Measurements from ENCODE around the gene TANC1. TPM values are rescaled to one million over a fixed set of nuclear protein-coding genes. Genes with fewer than 3 reads are reported as not detected.

TANC1 gene
- total RNA-seq, 2 donors from 2014 or later: 35.1 to 44.5 TPM

DNA sequence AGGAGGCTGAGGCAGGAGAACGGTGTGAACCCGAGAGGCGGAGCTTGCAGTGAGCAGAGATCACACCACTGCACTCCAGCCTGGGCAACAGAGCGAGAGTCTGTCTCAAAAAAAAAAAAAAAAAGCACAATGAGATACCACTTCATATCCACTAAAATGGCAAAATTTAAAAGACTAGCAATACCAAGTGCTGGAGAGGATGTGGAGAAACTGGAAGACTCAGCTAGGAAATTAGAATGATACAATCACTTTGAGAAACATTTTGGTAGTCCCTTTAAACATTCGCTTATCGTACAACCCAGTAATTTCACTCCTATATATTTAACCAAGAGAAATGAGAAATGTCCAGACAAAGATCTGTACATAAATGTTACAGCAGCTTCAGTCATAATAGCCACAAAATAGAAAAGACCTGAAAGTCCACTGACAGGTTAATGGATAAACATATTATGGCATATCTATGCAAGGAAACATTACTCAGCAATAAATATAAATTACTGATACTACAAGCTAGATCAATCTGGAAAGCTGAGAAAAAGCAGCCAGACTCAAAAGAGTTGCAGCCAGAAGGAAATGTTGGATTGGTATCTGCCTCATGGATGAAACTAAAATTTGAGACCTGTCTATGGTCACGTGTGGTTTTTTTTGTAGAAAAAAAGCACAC lies 278.0 kb downstream of the TANC1 start:
- DNase-seq (ENCODE audit: low spot score): no peak
- intact Hi-C loops (cut with DNase I): no loop called here

DNA sequence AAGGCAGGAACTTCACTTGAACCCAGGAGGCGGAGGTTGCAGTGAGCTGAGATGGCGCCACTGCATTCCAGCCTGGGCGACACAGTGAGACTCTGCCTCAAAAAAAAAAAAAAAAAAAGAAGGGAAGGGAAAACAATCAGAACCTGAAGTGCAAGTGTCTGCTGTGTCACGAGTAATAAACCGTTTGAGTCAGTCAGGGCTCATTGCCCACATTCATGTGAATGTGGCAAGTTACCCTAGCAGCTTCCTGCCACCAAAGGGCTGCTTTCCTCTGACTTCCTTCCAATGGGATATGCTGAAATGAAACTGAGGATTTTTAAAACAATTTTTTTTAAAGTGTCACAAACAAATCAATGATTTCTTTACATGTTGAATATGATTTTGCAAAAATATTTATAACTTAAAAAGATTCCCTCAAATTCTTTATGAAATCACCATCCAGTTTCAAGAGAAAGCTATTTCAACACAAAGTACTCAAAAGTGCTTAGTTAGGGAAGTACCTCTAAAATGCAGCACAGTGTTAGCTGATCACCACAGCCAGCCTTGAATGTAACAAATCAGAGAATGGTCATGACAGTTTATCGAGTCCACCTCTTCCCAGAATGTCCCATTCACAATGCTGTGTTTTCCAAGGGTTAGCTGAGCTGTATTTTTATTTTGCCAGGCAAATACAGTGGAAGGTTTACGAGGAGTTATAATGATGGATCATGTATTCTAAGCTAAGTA lies 281.7 kb downstream of the TANC1 start:
- intact Hi-C loops (cut with DNase I): no loop called here
- DNase-seq (ENCODE audit: low spot score): no peak

DNA sequence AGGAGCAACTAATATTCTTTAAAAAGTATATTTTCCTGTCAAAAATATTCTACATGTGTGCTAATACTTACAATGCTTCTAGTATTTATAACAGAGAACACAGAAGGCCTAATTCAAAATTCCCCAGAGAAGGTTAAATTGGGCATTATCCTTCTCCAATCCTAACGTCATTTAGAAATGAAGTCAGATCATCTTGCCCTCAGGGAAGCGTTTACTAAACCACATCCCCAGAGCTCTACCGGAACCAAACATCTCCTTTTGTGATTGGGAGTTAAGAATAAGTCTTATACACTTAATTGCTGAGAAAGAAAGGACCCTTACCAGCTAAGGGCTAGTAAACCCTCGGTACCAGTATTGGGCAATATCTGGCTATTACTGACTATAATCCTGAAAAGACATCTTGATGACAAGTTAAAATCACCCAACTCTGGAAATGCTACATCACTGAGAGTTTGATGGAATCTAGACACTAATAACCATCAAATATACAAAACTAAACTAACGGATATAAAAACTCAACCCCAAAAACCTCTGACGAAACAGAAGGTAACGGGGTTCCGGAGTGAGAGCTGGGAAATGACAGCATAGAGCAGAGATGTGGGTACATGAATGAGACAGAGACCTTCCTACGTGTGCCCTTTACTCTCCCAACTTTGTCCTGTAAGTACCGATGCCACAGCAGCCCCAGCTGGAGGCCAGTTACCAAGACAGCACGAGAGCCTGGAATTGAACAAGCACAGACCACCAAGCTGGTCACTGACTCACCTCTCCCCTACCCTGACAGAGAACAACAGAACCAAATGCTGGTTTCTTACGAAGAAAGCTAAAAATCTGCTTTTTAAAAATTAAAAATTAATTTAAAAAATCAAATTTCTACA lies 283.1 kb downstream of the TANC1 start:
- no peak for DNase-seq (ENCODE audit: low spot score)
- intact Hi-C loops (cut with DNase I): no loop called here

DNA sequence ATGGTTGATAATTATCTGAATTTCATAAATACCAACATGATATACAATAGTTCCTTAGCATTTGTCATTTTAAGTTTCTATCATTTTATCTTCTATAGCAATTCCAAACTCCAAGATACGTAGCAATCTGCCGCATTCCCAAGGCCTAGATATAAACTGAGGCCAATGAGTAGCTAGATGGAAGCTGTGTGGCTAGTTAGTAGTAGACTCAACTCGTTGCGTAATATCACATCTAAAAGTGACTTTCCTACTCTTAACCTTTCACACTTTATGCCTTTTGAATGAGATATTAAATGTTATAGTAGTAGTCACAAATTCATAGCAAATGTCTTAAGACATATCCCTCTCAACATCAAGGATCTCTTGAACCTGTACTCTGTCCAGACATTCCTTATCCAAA lies 284.5 kb downstream of the TANC1 start:
- no peak for DNase-seq (ENCODE audit: low spot score)
- intact Hi-C loops (cut with DNase I): no loop called here

DNA sequence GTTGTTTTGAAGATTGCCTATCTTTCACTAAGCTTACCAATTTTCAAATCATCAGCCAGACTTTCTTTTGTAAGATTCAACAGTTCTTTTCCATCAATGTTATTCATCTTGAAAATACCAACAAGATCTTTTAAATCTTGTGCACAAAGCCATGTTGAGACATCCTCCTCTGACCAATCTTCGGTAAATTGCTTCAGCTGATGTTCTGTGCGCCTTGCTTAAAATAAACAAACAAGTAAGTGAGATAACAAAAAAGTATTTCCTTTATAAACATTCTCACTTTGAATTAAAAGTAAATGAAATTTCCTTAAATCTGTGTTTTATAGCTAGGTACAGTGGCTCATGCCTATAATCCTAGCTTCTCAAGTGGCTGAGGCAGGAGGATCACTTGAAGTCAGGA lies 287.7 kb downstream of the TANC1 start:
- intact Hi-C loops (cut with DNase I): no loop called here
- no peak for DNase-seq (ENCODE audit: low spot score)

DNA sequence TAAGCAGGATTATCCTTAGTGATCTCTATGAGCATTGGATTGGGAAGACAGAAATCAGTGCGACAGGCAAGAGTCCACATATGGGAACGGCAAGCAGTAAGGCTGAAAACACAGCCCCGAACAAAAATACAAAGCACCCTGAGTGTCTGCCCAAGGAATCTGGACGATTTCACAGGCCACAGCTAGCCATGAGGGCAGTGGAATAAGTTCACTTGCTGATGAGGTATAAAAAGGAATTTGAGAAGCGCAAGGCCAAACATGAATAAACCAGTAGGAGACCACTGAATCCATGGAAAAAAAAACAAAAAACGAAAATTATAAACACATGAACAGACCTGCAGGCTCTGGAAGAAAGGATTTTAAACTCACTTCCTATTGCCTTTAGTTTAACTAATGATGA lies 293.8 kb downstream of the TANC1 start:
- intact Hi-C loops (cut with DNase I): no loop called here
- DNase-seq (ENCODE audit: low spot score): no peak

DNA sequence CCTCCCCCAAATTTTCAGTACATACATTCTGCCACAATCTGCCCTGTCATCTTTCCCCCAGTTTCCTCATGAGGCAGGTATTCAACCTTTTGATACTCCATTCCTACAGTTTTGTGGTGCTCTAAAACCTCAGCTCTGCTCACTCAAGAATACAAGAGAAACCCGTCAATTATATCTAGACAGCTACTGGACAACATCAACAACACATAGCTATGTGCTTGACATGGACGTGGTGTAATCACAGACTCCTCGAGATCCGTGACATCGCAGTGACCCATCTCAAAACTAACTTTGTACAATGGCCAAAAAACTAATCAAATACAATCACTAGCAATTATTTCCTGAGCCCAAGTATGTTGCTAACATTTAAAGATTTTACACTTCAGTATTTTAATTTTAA lies 294.5 kb downstream of the TANC1 start:
- intact Hi-C loops (cut with DNase I): no loop called here

DNA sequence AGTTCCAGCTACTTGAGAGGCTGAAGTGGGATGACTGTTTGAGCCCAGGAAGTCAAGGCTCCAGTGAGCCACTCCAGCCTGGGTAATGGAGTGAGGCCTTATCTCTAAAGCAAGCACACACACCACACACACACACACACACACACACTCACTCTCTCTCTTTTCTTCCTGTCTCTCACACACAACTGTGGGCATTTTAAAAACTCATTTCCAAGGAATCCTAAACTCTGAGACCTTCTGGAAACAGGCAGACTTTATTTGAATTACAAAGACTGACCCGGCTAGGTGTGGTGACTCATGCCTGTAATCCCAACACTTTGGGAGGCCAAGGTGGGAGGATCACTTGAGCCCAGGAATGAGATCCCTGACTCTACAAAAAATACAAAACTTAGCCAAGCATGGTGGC lies 296.7 kb downstream of the TANC1 start:
- intact Hi-C loops (cut with DNase I): no loop called here

More for the DNA sequence above, 294.5 kb downstream of the TANC1 start:
- DNase-seq (ENCODE audit: low spot score): no peak

DNA sequence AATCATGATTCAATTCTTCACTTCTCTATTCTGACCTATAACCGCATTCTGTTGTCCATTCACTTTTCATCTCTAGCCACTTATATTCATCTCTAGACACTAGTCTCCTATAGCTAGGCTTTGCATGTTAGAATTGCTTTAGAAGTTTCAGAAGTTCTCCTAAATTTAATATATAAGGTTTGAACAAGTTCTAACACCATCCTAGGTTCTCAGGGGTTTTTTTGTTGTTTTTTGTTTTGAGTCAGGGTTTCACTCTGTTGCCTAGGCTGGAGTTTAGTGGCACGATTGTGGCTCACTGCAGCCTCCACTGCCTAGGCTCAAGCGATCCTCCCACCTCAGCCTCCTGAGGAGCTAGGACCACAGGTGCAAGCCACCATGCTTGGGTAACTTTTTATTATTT lies 298.1 kb downstream of the TANC1 start:
- no peak for DNase-seq (ENCODE audit: low spot score)
- intact Hi-C loops (cut with DNase I): no loop called here

More for the DNA sequence above, 296.7 kb downstream of the TANC1 start:
- no peak for DNase-seq (ENCODE audit: low spot score)

DNA sequence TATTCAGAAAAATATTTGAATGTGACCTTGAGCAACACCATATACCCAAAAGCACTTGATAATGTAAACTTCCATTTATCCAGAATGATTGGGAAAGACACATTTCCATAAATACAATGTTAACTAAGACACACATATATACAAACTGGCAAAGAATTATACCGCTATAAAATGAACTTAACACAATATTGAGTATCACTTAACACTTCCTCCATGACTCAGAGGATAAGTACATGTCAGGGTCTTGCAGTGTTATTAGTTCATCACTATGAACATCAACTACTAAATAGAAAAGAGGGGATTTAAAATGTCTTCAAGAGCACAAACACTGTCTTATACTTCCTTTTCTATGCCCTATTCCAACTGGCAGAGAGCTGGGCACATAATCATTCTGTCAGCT lies 299.5 kb downstream of the TANC1 start:
- intact Hi-C loops (cut with DNase I): no loop called here
- DNase-seq (ENCODE audit: low spot score): no peak

DNA sequence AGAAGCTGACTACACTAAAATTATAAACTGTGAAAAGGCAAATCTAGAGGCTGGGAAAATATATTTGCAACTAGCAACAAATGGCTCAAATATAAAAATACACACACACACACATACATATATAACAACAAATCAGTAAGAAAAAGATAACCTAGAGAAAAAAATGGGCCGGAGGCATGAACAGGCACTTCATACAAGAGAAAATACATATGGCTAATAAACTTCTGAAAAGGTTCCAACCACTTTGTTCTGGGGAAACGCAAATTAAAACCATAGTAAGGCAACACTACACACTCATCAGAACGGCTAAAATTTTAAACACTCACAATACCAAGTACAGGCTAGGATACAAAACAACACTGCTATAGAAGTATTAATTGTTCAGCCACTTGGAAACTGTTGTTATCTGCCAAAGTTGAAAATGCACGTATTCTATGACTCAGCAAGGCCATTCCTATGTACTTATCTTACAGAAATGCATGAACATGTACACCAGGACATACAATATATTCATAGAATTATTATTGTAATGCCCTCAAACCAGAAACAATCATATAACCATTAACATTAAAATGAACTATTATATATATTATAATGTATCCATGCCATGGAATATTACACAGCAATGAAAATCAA lies 302.4 kb downstream of the TANC1 start:
- intact Hi-C loops (cut with DNase I): no loop called here
- no peak for DNase-seq (ENCODE audit: low spot score)

DNA sequence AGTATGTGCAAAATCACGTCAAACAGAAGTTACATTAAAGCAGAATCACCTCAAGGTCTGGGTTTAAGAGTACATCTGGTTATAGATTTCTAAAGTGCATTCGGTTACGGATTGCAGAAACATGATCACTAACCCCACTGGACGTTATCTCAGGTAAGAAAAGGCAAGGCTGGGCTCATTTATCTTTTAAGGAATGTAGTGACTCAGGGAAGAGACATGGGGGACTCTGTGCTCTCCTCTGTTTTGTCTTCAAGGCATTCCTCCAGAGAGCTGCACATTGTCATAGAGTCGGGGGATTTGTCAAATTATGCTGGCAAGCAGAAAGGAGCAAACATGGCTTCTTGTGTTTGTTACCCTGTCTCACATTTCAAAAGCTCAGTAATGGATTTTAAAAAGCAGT lies 303.7 kb downstream of the TANC1 start:
- no peak for DNase-seq (ENCODE audit: low spot score)
- intact Hi-C loops (cut with DNase I): no loop called here

DNA sequence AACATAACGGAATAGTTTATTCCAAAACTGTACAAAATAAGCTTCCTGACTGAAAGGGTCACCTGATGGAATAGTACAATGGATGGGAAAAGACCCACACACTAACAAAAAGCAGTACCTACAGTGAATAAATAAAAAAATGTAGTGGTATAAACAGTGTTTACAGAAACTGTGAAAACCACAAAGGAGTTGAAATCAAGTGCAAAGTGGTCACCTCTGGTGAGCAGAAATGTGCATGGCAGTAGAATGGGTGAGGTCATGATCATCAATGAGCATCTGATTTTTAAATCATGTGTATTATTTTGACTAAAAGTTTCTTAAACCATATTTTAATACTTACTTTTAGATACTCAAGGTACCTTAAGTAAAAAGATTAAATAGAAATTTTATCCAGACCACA lies 306.7 kb downstream of the TANC1 start:
- intact Hi-C loops (cut with DNase I): no loop called here
- DNase-seq (ENCODE audit: low spot score): no peak

DNA sequence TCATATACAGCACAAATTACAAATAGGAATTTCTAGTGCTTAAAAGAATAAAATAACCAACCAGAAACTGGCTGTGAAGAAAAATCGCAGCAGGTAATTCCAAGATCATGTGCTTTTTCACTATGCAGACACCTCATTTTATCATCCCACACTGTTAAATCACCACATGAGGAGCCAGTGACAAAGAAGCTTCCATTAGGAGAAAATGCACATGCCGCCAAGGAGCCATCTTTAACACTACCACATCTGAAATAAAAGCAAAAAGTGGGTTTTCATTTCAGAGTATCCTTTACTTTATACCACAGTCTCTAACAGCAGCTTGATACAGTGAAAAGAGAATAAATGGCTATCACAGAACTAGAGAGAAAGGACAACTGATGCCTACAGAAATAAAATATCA lies 311.3 kb downstream of the TANC1 start:
- intact Hi-C loops (cut with DNase I): no loop called here

DNA sequence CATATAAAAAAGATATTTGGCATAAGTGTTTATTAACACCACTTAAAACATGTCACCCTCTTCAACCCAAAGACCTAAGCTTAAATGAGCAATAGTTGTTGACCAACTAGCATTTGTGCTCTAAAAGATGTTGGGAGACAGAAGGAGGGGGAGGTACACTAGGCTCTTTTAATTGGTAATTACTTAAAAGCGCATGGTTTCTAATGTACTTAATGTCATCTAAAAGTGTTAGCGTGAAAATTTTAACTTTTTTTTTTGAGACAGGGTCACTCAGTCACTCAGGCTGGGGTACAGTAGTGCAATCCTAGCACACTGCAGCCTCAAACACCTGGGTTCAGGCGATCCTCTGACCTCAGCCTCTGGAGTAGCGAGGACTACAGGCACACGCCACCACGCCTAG lies 312.6 kb downstream of the TANC1 start:
- intact Hi-C loops (cut with DNase I): no loop called here
- DNase-seq (ENCODE audit: low spot score): no peak

More for the DNA sequence above, 311.3 kb downstream of the TANC1 start:
- DNase-seq (ENCODE audit: low spot score): no peak

Small RNA genes lying within 50 kb of the gene (microRNA-seq; reads per million reads assigned to microRNA genes)
- 0 to 0.26 reads per million in 2 donors for gene MIR6888 (ENCODE audit: borderline microRNAs expressed in 2 of 2)

Other genes with a start within 250 kb of the TANC1 start
- not detected for gene DAPL1, start 173.3 kb upstream of the TANC1 start, total RNA-seq

Data from posterior vena cava (tissue), 2 donors.